HEK293 (cell line): Measurements from ENCODE around the gene UBXN10.

Experiments
- CTCF ChIA-PET: fragments of 350-600 bp; formaldehyde crosslinking; extraction: SDS; loops from one replicate; lab custom pipeline; 2021; ENCODE audit warnings: antibody characterized with exemption; lab: Yijun Ruan, JAX
- POLR2A ChIA-PET: fragments of 300-600 bp; formaldehyde crosslinking; extraction: SDS; loops from one replicate; lab custom pipeline; 2020; ENCODE audit warnings: antibody characterized with exemption, inconsistent platforms; lab: Yijun Ruan, JAX
- H3K27ac ChIP-seq: fragments of 200-500 bp; sonication (Bioruptor generic); 2 replicates; pipeline ENCODE4 v1.5.1; 2014; ENCODE audit warnings: low read depth, low read length, control low read depth, inconsistent platforms; ENCODE audit errors: extremely low read depth
- H3K36me3 ChIP-seq, 2 experiments: fragments of 200-500 bp in 1 of 2; sonication (Bioruptor generic) in 1 of 2; 1 replicate in 1 of 2; 2 replicates in 1 of 2; pipeline ENCODE4 v1.5.1; 2014 to 2017; ENCODE audit warnings: inconsistent platforms in 2 of 2, low read length in 2 of 2; ENCODE audit not compliant: control insufficient read depth in 2 of 2, insufficient read depth in 1 of 2
- H3K4me1 ChIP-seq: fragments of 200-500 bp; sonication (Bioruptor generic); 2 replicates; pipeline ENCODE4 v1.5.1; 2014; ENCODE audit warnings: mild to moderate bottlenecking, low read length, inconsistent platforms; ENCODE audit not compliant: control insufficient read depth, insufficient read depth
- H3K4me3 ChIP-seq: 2 replicates; pipeline ENCODE4 v1.5.1; 2011; ENCODE audit warnings: low read depth, mild to moderate bottlenecking, control low read depth, low read length, moderate library complexity
- H3K9me3 ChIP-seq: fragments of 200-500 bp; sonication (Bioruptor generic); 2 replicates; pipeline ENCODE4 v1.5.1; 2014; ENCODE audit warnings: low read depth, low read length, inconsistent platforms; ENCODE audit not compliant: control insufficient read depth, insufficient read depth
- HOXC10 ChIP-seq: sonication (generic); formaldehyde crosslinking; IDR thresholded peaks from 2 replicates; pipeline ENCODE4 v1.8.1; 2023; ENCODE audit warnings: mild to moderate bottlenecking, missing genetic modification reagents
- KLF9 ChIP-seq: fragments of 450-650 bp; formaldehyde crosslinking; IDR thresholded peaks from 2 replicates; pipeline ENCODE4 v1.5.1; 2016; ENCODE audit warnings: missing biosample characterization, missing genetic modification characterization, low read depth
- SETDB1 ChIP-seq: IDR thresholded peaks from one replicate; pipeline ENCODE4 v1.6.1; 2017; ENCODE audit warnings: mild to moderate bottlenecking, low read length, moderate library complexity, mixed read lengths; ENCODE audit not compliant: insufficient read length
- ZFP3 ChIP-seq: fragments of 450-650 bp; formaldehyde crosslinking; IDR thresholded peaks from 2 replicates; pipeline ENCODE4 v1.5.1; 2016; ENCODE audit warnings: low read depth, missing biosample characterization, missing genetic modification characterization
- ZNF24 ChIP-seq: fragments of 450-650 bp; formaldehyde crosslinking; IDR thresholded peaks from 2 replicates; pipeline ENCODE4 v1.5.1; 2016; ENCODE audit warnings: missing biosample characterization, missing genetic modification characterization
- ZNF292 ChIP-seq: fragments of 450-650 bp; formaldehyde crosslinking; IDR thresholded peaks from 2 replicates; pipeline ENCODE4 v1.5.1; 2016; ENCODE audit warnings: low read depth, missing biosample characterization, missing genetic modification characterization, borderline replicate concordance
- ZNF391 ChIP-seq: fragments of 450-650 bp; formaldehyde crosslinking; IDR thresholded peaks from 2 replicates; pipeline ENCODE4 v1.5.1; 2016; ENCODE audit warnings: low read depth, missing biosample characterization, missing genetic modification characterization, borderline replicate concordance
- ZNF404 ChIP-seq: fragments of 450-650 bp; formaldehyde crosslinking; IDR thresholded peaks from 2 replicates; pipeline ENCODE4 v1.5.1; 2017; ENCODE audit warnings: missing biosample characterization, missing genetic modification characterization
- ZNF416 ChIP-seq: fragments of 450-650 bp; formaldehyde crosslinking; IDR thresholded peaks from 2 replicates; pipeline ENCODE4 v1.5.1; 2016; ENCODE audit warnings: missing biosample characterization, missing genetic modification characterization
- ZNF423 ChIP-seq: fragments of 450-650 bp; formaldehyde crosslinking; IDR thresholded peaks from 2 replicates; pipeline ENCODE4 v1.5.1; 2016; ENCODE audit warnings: missing biosample characterization, missing genetic modification characterization
- ZNF48 ChIP-seq: fragments of 450-650 bp; formaldehyde crosslinking; IDR thresholded peaks from 2 replicates; pipeline ENCODE4 v1.5.1; 2016; ENCODE audit warnings: missing biosample characterization, missing genetic modification characterization
- ZNF529 ChIP-seq: fragments of 450-650 bp; formaldehyde crosslinking; IDR thresholded peaks from 2 replicates; pipeline ENCODE4 v1.5.1; 2017; ENCODE audit warnings: missing genetic modification characterization, missing biosample characterization; ENCODE audit not compliant: insufficient replicate concordance
- ZNF561 ChIP-seq: fragments of 450-650 bp; IDR thresholded peaks from 2 replicates; pipeline ENCODE4 v1.5.1; 2018; ENCODE audit warnings: missing biosample characterization, missing genetic modification characterization, borderline replicate concordance
- ZNF792 ChIP-seq: fragments of 450-650 bp; formaldehyde crosslinking; IDR thresholded peaks from 2 replicates; pipeline ENCODE4 v1.5.1; 2016; ENCODE audit warnings: missing biosample characterization, missing genetic modification characterization
- ZXDB ChIP-seq: fragments of 450-650 bp; formaldehyde crosslinking; IDR thresholded peaks from 2 replicates; pipeline ENCODE4 v1.5.1; 2016; ENCODE audit warnings: missing biosample characterization, missing genetic modification characterization
- TF ChIP-seq, protein P1 (sequence below): fragments of 450-650 bp; formaldehyde crosslinking; IDR thresholded peaks from 2 replicates; pipeline ENCODE4 v1.5.1; 2016; ENCODE audit warnings: missing biosample characterization, missing genetic modification characterization
- TF ChIP-seq, protein P2 (sequence below): fragments of 450-650 bp; formaldehyde crosslinking; IDR thresholded peaks from 2 replicates; pipeline ENCODE4 v1.5.1; 2016; ENCODE audit warnings: missing biosample characterization, missing genetic modification characterization
- TF ChIP-seq, protein P3 (sequence below): fragments of 450-650 bp; formaldehyde crosslinking; IDR thresholded peaks from 2 replicates; pipeline ENCODE4 v1.5.1; 2016; ENCODE audit warnings: missing biosample characterization, missing genetic modification characterization
- TF ChIP-seq, protein P4 (sequence below): fragments of 450-650 bp; formaldehyde crosslinking; IDR thresholded peaks from 2 replicates; pipeline ENCODE4 v1.5.1; 2017; ENCODE audit warnings: missing biosample characterization, missing genetic modification characterization
- TF ChIP-seq, protein P5 (sequence below): fragments of 450-650 bp; formaldehyde crosslinking; IDR thresholded peaks from 2 replicates; pipeline ENCODE4 v1.5.1; 2016; ENCODE audit warnings: missing biosample characterization, missing genetic modification characterization
- TF ChIP-seq, protein P6 (sequence below): fragments of 450-650 bp; formaldehyde crosslinking; IDR thresholded peaks from 2 replicates; pipeline ENCODE4 v1.5.1; 2016; ENCODE audit warnings: missing biosample characterization, missing genetic modification characterization
- TF ChIP-seq, protein P7 (sequence below): fragments of 450-650 bp; formaldehyde crosslinking; optimal IDR thresholded peaks from 2 replicates; pipeline ENCODE3; 2016; ENCODE audit warnings: missing biosample characterization, mild to moderate bottlenecking, missing genetic modification characterization

UBXN10 gene

DNA sequence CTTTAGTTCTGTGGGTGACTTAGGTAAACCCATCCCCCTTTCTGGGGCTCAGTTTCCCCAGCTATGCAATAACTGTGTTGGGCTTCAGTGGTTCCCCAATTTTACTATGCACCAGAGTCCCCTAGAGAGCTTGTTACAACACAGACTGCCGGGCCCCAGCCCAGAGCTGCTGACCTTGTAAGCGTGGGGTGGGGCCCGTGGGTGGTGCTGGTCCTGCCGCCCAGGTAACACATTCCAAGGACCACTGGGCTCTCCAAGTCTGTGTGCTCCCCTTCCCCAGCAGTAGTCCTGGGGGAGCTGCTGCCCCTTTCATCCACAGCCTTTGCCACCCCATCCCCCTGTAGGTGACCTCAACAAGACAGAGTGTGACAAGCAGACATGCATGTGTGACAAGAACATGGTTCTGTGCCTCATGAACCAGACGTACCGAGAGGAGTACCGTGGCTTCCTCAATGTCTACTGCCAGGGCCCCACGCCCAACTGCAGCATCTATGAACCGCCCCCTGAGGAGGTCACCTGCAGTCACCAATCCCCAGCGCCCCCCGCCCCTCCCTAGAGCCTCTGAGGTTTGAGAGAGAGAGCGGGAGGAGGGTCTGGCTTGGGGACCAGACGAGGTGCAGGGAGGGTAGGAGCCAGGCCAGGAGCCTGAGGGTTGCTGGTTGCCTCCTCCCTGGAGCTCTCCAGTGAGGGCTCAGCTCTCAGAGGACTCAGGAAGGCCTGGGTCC lies 37.9 kb upstream of the UBXN10 start (continued):
- TF ChIP-seq, protein P1, sequence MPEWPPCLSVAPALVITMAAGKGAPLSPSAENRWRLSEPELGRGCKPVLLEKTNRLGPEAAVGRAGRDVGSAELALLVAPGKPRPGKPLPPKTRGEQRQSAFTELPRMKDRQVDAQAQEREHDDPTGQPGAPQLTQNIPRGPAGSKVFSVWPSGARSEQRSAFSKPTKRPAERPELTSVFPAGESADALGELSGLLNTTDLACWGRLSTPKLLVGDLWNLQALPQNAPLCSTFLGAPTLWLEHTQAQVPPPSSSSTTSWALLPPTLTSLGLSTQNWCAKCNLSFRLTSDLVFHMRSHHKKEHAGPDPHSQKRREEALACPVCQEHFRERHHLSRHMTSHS (tag by site-specific recombination): no peak
- TF ChIP-seq ZNF292 (no peak), ZFP3 (tag by site-specific recombination) (no peak), SETDB1 (no peak)
- TF ChIP-seq, protein P2, sequence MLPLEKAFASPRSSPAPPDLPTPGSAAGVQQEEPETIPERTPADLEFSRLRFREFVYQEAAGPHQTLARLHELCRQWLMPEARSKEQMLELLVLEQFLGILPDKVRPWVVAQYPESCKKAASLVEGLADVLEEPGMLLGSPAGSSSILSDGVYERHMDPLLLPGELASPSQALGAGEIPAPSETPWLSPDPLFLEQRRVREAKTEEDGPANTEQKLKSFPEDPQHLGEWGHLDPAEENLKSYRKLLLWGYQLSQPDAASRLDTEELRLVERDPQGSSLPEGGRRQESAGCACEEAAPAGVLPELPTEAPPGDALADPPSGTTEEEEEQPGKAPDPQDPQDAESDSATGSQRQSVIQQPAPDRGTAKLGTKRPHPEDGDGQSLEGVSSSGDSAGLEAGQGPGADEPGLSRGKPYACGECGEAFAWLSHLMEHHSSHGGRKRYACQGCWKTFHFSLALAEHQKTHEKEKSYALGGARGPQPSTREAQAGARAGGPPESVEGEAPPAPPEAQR (tag by site-specific recombination): no peak

DNA sequence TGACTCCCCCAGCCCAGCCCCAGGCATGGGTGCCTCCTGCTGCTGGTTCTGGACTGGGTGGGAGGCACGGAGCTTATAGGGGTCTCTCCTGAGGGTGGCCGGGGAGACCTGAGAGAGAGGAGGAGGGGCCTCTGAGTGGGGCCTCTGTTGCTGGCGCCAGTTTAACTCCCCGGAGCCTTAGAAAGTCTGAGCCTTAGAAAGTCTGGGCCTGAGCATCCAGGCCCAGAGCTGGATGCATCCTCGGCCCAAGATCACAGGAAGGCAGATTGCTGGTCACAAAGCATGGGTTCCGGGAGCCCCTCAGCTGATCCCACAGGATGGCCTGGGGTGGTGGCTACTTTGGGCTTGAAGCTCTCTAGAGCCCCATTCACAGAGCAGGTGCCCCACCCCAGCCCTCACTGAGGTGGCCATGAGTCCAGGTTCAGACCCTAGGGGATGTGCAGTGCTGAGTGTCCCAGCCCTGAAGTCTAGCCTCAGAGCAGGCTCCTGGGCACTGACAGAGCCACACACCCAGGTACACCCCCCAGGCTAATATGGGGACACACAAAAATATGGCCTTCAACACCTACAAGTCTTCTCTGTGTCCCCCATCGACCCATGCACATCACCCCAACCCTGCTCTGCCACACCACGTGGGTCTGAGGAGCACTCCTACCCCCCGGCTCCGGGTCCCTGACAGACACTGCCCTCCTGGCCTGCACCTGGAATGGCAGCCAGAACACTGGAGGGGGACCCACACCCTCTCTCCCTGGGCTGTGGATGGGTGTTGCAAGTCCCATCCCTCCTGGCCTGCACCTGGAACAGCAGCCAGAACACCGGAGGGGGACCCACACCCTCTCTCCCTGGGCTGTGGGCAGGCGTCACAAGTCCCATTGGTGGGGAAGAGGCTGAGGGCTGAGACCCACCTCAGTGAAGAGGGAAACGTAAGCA lies 37.1 kb upstream of the UBXN10 start:
- Histone ChIP-seq H3K36me3 (no peaks in the 10 kb centered on the region), H3K4me3 (no peak overlapping the region), H3K4me1 (no peaks in the 10 kb centered on the region), H3K27ac (no peak overlapping the region), H3K9me3 (no peaks in the 10 kb centered on the region)
- POLR2A ChIA-PET: no interaction called here
- CTCF ChIA-PET: interaction anchor here (0.6 to 1.3 kb wide), 3 partner anchors 213 to 393 kb away, joined by 3 read pairs; no protein-coding TSS in a partner anchor
- TF ChIP-seq, protein P3, sequence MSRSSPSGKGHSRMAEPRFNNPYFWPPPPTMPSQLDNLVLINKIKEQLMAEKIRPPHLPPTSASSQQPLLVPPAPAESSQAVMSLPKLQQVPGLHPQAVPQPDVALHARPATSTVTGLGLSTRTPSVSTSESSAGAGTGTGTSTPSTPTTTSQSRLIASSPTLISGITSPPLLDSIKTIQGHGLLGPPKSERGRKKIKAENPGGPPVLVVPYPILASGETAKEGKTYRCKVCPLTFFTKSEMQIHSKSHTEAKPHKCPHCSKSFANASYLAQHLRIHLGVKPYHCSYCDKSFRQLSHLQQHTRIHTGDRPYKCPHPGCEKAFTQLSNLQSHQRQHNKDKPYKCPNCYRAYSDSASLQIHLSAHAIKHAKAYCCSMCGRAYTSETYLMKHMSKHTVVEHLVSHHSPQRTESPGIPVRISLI (tag by site-specific recombination): no peak
- no peak for TF ChIP-seq HOXC10
- no peak for TF ChIP-seq ZNF391 (tag by site-specific recombination)
- TF ChIP-seq, protein P4, sequence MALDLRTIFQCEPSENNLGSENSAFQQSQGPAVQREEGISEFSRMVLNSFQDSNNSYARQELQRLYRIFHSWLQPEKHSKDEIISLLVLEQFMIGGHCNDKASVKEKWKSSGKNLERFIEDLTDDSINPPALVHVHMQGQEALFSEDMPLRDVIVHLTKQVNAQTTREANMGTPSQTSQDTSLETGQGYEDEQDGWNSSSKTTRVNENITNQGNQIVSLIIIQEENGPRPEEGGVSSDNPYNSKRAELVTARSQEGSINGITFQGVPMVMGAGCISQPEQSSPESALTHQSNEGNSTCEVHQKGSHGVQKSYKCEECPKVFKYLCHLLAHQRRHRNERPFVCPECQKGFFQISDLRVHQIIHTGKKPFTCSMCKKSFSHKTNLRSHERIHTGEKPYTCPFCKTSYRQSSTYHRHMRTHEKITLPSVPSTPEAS (tag by site-specific recombination): no peak
- TF ChIP-seq, protein P2 (tag by site-specific recombination): no peak
- TF ChIP-seq, protein P5, sequence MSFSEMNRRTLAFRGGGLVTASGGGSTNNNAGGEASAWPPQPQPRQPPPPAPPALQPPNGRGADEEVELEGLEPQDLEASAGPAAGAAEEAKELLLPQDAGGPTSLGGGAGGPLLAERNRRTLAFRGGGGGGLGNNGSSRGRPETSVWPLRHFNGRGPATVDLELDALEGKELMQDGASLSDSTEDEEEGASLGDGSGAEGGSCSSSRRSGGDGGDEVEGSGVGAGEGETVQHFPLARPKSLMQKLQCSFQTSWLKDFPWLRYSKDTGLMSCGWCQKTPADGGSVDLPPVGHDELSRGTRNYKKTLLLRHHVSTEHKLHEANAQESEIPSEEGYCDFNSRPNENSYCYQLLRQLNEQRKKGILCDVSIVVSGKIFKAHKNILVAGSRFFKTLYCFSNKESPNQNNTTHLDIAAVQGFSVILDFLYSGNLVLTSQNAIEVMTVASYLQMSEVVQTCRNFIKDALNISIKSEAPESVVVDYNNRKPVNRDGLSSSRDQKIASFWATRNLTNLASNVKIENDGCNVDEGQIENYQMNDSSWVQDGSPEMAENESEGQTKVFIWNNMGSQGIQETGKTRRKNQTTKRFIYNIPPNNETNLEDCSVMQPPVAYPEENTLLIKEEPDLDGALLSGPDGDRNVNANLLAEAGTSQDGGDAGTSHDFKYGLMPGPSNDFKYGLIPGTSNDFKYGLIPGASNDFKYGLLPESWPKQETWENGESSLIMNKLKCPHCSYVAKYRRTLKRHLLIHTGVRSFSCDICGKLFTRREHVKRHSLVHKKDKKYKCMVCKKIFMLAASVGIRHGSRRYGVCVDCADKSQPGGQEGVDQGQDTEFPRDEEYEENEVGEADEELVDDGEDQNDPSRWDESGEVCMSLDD (tag by site-specific recombination): no peak
- TF ChIP-seq ZNF416 (tag by site-specific recombination): no peak
- no peak for TF ChIP-seq ZXDB
- no peak for TF ChIP-seq ZNF792 (tag by site-specific recombination)
- TF ChIP-seq, protein P6, sequence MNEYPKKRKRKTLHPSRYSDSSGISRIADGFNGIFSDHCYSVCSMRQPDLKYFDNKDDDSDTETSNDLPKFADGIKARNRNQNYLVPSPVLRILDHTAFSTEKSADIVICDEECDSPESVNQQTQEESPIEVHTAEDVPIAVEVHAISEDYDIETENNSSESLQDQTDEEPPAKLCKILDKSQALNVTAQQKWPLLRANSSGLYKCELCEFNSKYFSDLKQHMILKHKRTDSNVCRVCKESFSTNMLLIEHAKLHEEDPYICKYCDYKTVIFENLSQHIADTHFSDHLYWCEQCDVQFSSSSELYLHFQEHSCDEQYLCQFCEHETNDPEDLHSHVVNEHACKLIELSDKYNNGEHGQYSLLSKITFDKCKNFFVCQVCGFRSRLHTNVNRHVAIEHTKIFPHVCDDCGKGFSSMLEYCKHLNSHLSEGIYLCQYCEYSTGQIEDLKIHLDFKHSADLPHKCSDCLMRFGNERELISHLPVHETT (tag by site-specific recombination): no peak
- TF ChIP-seq ZNF24: no peak
- TF ChIP-seq ZNF529 (tag by site-specific recombination): no peak
- TF ChIP-seq, protein P7, sequence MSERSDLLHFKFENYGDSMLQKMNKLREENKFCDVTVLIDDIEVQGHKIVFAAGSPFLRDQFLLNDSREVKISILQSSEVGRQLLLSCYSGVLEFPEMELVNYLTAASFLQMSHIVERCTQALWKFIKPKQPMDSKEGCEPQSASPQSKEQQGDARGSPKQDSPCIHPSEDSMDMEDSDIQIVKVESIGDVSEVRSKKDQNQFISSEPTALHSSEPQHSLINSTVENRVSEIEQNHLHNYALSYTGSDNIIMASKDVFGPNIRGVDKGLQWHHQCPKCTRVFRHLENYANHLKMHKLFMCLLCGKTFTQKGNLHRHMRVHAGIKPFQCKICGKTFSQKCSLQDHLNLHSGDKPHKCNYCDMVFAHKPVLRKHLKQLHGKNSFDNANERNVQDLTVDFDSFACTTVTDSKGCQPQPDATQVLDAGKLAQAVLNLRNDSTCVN (tag by site-specific recombination): no peak
- TF ChIP-seq ZNF48 (tag by site-specific recombination): no peak
- TF ChIP-seq ZNF423 (tag by site-specific recombination): no peak
- no peak for TF ChIP-seq ZNF561 (tag by site-specific recombination)
- TF ChIP-seq KLF9 (tag by site-specific recombination): no peak
- TF ChIP-seq ZNF404 (tag by site-specific recombination): no peak
